ENCODE results near the gene MCM8.

DNA sequence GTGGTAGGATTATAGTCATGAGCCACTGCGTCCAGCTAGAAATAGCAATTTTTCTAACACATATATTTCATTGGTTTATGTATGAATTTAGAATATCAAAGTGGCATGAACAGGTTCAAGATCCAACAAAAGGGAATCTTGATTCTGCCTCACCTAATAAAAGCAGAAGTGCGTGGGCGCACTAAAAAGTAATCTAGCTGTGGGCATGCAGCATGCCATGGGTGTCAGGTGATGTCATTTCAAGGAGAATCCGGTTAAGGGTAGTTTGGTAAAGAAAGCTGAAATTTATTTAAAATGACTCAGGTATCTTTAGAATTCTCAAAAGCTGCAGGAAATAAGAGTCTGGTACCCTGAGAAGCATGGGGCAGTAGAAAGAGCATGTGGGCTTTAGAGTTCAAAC is 85.8 kb downstream of the MCM8 start:
- TF ChIP-seq, protein P1, sequence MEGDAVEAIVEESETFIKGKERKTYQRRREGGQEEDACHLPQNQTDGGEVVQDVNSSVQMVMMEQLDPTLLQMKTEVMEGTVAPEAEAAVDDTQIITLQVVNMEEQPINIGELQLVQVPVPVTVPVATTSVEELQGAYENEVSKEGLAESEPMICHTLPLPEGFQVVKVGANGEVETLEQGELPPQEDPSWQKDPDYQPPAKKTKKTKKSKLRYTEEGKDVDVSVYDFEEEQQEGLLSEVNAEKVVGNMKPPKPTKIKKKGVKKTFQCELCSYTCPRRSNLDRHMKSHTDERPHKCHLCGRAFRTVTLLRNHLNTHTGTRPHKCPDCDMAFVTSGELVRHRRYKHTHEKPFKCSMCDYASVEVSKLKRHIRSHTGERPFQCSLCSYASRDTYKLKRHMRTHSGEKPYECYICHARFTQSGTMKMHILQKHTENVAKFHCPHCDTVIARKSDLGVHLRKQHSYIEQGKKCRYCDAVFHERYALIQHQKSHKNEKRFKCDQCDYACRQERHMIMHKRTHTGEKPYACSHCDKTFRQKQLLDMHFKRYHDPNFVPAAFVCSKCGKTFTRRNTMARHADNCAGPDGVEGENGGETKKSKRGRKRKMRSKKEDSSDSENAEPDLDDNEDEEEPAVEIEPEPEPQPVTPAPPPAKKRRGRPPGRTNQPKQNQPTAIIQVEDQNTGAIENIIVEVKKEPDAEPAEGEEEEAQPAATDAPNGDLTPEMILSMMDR (IDR thresholded peaks at IDR 0.05; ENCODE audit: low read depth, low read length, poor library complexity, severe bottlenecking) = no peak
- no peak for TF ChIP-seq EZH2phosphoT487 (IDR thresholded peaks at IDR 0.05; ENCODE audit: borderline replicate concordance, low read length)
